BLaER1 (cell line): ENCODE results near the gene RAB8B.

Experiments used
- H3K27ac ChIP-seq: shearing (Covaris generic); formaldehyde crosslinking; 2 replicates; pipeline ENCODE4 v1.8.1; 2022
- H3K27me3 ChIP-seq: shearing (Covaris generic); formaldehyde crosslinking; 2 replicates; pipeline ENCODE4 v1.8.1; 2022
- H3K36me3 ChIP-seq: shearing (Covaris generic); formaldehyde crosslinking; 2 replicates; pipeline ENCODE4 v1.8.1; 2022
- H3K4me1 ChIP-seq: shearing (Covaris generic); formaldehyde crosslinking; 2 replicates; pipeline ENCODE4 v1.8.1; 2022
- H3K4me2 ChIP-seq: shearing (Covaris generic); formaldehyde crosslinking; 2 replicates; pipeline ENCODE4 v1.8.1; 2022
- H3K4me3 ChIP-seq: shearing (Covaris generic); formaldehyde crosslinking; 2 replicates; pipeline ENCODE4 v1.8.1; 2022
- H3K9ac ChIP-seq: shearing (Covaris generic); formaldehyde crosslinking; 2 replicates; pipeline ENCODE4 v1.8.1; 2022
- H3K9me3 ChIP-seq: shearing (Covaris generic); formaldehyde crosslinking; 2 replicates; pipeline ENCODE4 v1.8.1; 2022
- H4K20me1 ChIP-seq: shearing (Covaris generic); formaldehyde crosslinking; 2 replicates; pipeline ENCODE4 v1.8.1; 2022
- Cebpa-rat ChIP-seq: shearing (Covaris generic); IDR thresholded peaks from 2 replicates; pipeline ENCODE4 v1.8.1; 2022

RAB8B gene

GRCh38 chr15:63277893-63278456 is 88.6 kb downstream of the RAB8B start:
- H3K36me3 ChIP-seq, result peaks cover 15% of the 10 kb centered on the region
- no peaks in the 10 kb centered on the region for H4K20me1 ChIP-seq
- peak overlapping the region; percentile 86 for H3K4me2 ChIP-seq
- TF ChIP-seq Cebpa-rat, result no peak
- H3K9ac ChIP-seq, result peak overlapping the region; percentile 88
- H3K4me3 ChIP-seq, result peak overlapping the region; percentile 84
- H3K4me1 ChIP-seq, result peaks cover 32% of the 10 kb centered on the region
- H3K9me3 ChIP-seq, result no peaks in the 10 kb centered on the region
- no peaks in the 10 kb centered on the region for H3K27me3 ChIP-seq
- peak overlapping the region; percentile 89 for H3K27ac ChIP-seq

GRCh38 chr15:63283126-63283525 is 93.7 kb downstream of the RAB8B start:
- Histone ChIP-seq H3K4me3 (no peak overlapping the region), H3K4me2 (no peak overlapping the region), H3K4me1 (peaks cover 5% of the 10 kb centered on the region), H3K27ac (no peak overlapping the region), H3K9me3 (no peaks in the 10 kb centered on the region), H3K36me3 (peaks cover 40% of the 10 kb centered on the region), H3K9ac (no peak overlapping the region), H3K27me3 (no peaks in the 10 kb centered on the region), H4K20me1 (no peaks in the 10 kb centered on the region)
- no peak for TF ChIP-seq Cebpa-rat

- no peak for TF ChIP-seq Cebpa-rat
- no peaks in the 10 kb centered on the region for H3K27me3 ChIP-seq
- no peak overlapping the region for H3K4me2 ChIP-seq
- H3K27ac ChIP-seq, result no peak overlapping the region
- peaks cover 40% of the 10 kb centered on the region for H3K36me3 ChIP-seq
- H3K9ac ChIP-seq, result no peak overlapping the region
- H3K9me3 ChIP-seq, result no peaks in the 10 kb centered on the region
- H3K4me1 ChIP-seq, result no peaks in the 10 kb centered on the region; the same call in 1 of the 2 replicates
- H3K4me3 ChIP-seq, result no peak overlapping the region
- H4K20me1 ChIP-seq, result no peaks in the 10 kb centered on the region
Measured at GRCh38 chr15:63284335-63284734, 94.9 kb downstream of the RAB8B start.

- Histone ChIP-seq H3K27me3 (no peaks in the 10 kb centered on the region), H3K4me1 (no peaks in the 10 kb centered on the region; the same call in 1 of the 2 replicates), H3K27ac (no peak overlapping the region), H3K4me3 (no peak overlapping the region), H4K20me1 (no peaks in the 10 kb centered on the region), H3K4me2 (no peak overlapping the region), H3K9me3 (no peaks in the 10 kb centered on the region), H3K36me3 (peaks cover 25% of the 10 kb centered on the region), H3K9ac (no peak overlapping the region)
- TF ChIP-seq Cebpa-rat, result no peak
Measured at GRCh38 chr15:63287109-63287508, 97.7 kb downstream of the RAB8B start.

- Histone ChIP-seq H3K27me3 (no peaks in the 10 kb centered on the region), H3K4me3 (no peak overlapping the region), H4K20me1 (no peaks in the 10 kb centered on the region), H3K36me3 (peaks cover 30% of the 10 kb centered on the region), H3K9ac (no peak overlapping the region), H3K9me3 (no peaks in the 10 kb centered on the region), H3K27ac (no peak overlapping the region), H3K4me2 (no peak overlapping the region), H3K4me1 (no peaks in the 10 kb centered on the region)
- no peak for TF ChIP-seq Cebpa-rat
Measured at GRCh38 chr15:63288342-63288741, 98.9 kb downstream of the RAB8B start.

- Histone ChIP-seq H3K9me3 (no peaks in the 10 kb centered on the region), H3K4me3 (no peak overlapping the region), H3K4me1 (no peaks in the 10 kb centered on the region), H3K4me2 (no peak overlapping the region), H4K20me1 (no peaks in the 10 kb centered on the region), H3K36me3 (peaks cover 30% of the 10 kb centered on the region), H3K27me3 (no peaks in the 10 kb centered on the region), H3K9ac (no peak overlapping the region), H3K27ac (no peak overlapping the region)
- no peak for TF ChIP-seq Cebpa-rat
Measured at GRCh38 chr15:63288778-63289378, 99.5 kb downstream of the RAB8B start.

GRCh38 chr15:63291507-63291906 is 102.1 kb downstream of the RAB8B start:
- Histone ChIP-seq H3K9me3 (no peaks in the 10 kb centered on the region), H3K27ac (no peak overlapping the region), H3K4me3 (no peak overlapping the region), H4K20me1 (no peaks in the 10 kb centered on the region), H3K36me3 (peaks cover 21% of the 10 kb centered on the region), H3K27me3 (no peaks in the 10 kb centered on the region), H3K4me2 (no peak overlapping the region), H3K9ac (no peak overlapping the region), H3K4me1 (peaks cover 6% of the 10 kb centered on the region; the same call in 1 of the 2 replicates)
- no peak for TF ChIP-seq Cebpa-rat

GRCh38 chr15:63292241-63292640 is 102.8 kb downstream of the RAB8B start:
- Histone ChIP-seq H3K27me3 (no peaks in the 10 kb centered on the region), H3K27ac (no peak overlapping the region), H3K4me2 (no peak overlapping the region), H3K9me3 (no peaks in the 10 kb centered on the region), H3K4me3 (no peak overlapping the region), H3K9ac (no peak overlapping the region), H4K20me1 (no peaks in the 10 kb centered on the region), H3K36me3 (peaks cover 15% of the 10 kb centered on the region), H3K4me1 (peaks cover 6% of the 10 kb centered on the region; the same call in 1 of the 2 replicates)
- no peak for TF ChIP-seq Cebpa-rat

GRCh38 chr15:63292771-63293170 is 103.4 kb downstream of the RAB8B start:
- no peak for TF ChIP-seq Cebpa-rat

GRCh38 chr15:63294359-63294758 is 105.0 kb downstream of the RAB8B start:
- H3K4me2 ChIP-seq, result no peak overlapping the region
- H3K27ac ChIP-seq, result no peak overlapping the region
- no peaks in the 10 kb centered on the region for H4K20me1 ChIP-seq
- H3K4me1 ChIP-seq, result peaks cover 6% of the 10 kb centered on the region; the same call in 1 of the 2 replicates
- no peaks in the 10 kb centered on the region for H3K9me3 ChIP-seq
- no peak overlapping the region for H3K9ac ChIP-seq
- TF ChIP-seq Cebpa-rat, result no peak
- no peak overlapping the region for H3K4me3 ChIP-seq
- peaks cover 30% of the 10 kb centered on the region for H3K36me3 ChIP-seq
- H3K27me3 ChIP-seq, result no peaks in the 10 kb centered on the region

More at GRCh38 chr15:63292771-63293170, 103.4 kb downstream of the RAB8B start:
- H3K36me3 ChIP-seq, result peaks cover 17% of the 10 kb centered on the region
- H3K4me2 ChIP-seq, result no peak overlapping the region
- peaks cover 6% of the 10 kb centered on the region; the same call in 1 of the 2 replicates for H3K4me1 ChIP-seq
- H3K9me3 ChIP-seq, result no peaks in the 10 kb centered on the region
- no peaks in the 10 kb centered on the region for H4K20me1 ChIP-seq
- no peak overlapping the region for H3K4me3 ChIP-seq
- H3K9ac ChIP-seq, result no peak overlapping the region
- no peaks in the 10 kb centered on the region for H3K27me3 ChIP-seq
- H3K27ac ChIP-seq, result no peak overlapping the region
